HepG2 (cell line): Measurements from ENCODE around the gene TARS3. TPM values are rescaled to one million over a fixed set of nuclear protein-coding genes. Genes with fewer than 3 reads are reported as not detected.
A peak's percentile ranks its signal among the peaks of the same experiment; 100 is the strongest.

Experiments used
- AGO1 ChIP-seq: fragments of 200-400 bp; formaldehyde crosslinking; IDR thresholded peaks from 2 replicates; pipeline ENCODE4 v1.6.1; 2017; ENCODE audit warnings: mild to moderate bottlenecking, low read depth, low read length, moderate library complexity; ENCODE audit not compliant: poor library complexity, severe bottlenecking
- CAMTA2 ChIP-seq: sonication (generic); formaldehyde crosslinking; IDR thresholded peaks from 2 replicates; pipeline ENCODE4 v1.4.0; 2020; ENCODE audit warnings: mild to moderate bottlenecking, missing genetic modification reagents, borderline replicate concordance
- HDAC6 ChIP-seq: fragments of 200-600 bp; sonication (generic); IDR thresholded peaks from 2 replicates; pipeline ENCODE4 v1.7.0; 2017; ENCODE audit warnings: mild to moderate bottlenecking, antibody characterized with exemption, low read length, low read depth
- HIVEP1 ChIP-seq: sonication (generic); formaldehyde crosslinking; IDR thresholded peaks from 2 replicates; pipeline ENCODE4 v1.4.0; 2020; ENCODE audit warnings: mild to moderate bottlenecking, missing genetic modification reagents
- NBN ChIP-seq: fragments of 450-650 bp; conservative IDR thresholded peaks from 2 replicates; pipeline ENCODE4 v1.6.1; 2017
- NFE2L2 ChIP-seq: fragments of 150-350 bp; IDR thresholded peaks from 2 replicates; pipeline ENCODE4 v1.6.1; 2014; ENCODE audit warnings: low read length
- POLR2AphosphoS5 ChIP-seq: IDR thresholded peaks from 2 replicates; pipeline ENCODE4 v1.6.1; 2012; ENCODE audit warnings: low read depth, low read length
- TBX2 ChIP-seq: sonication (generic); formaldehyde crosslinking; IDR thresholded peaks from 2 replicates; pipeline ENCODE4 v1.5.0; 2020; ENCODE audit warnings: missing genetic modification reagents, mild to moderate bottlenecking, borderline replicate concordance
- THRA ChIP-seq: sonication (generic); formaldehyde crosslinking; IDR thresholded peaks from 2 replicates; pipeline ENCODE4 v1.4.0; 2020; ENCODE audit warnings: missing genetic modification reagents, borderline replicate concordance
- ZFX ChIP-seq: sonication (generic); formaldehyde crosslinking; IDR thresholded peaks from 2 replicates; pipeline ENCODE4 v1.4.0; 2020; ENCODE audit warnings: mild to moderate bottlenecking, low read depth, missing genetic modification reagents, moderate library complexity
- ZNF225 ChIP-seq: sonication (generic); formaldehyde crosslinking; IDR thresholded peaks from 2 replicates; pipeline ENCODE4 v1.4.0; 2020; ENCODE audit warnings: mild to moderate bottlenecking, missing genetic modification reagents
- ZNF251 ChIP-seq: sonication (generic); formaldehyde crosslinking; IDR thresholded peaks from 2 replicates; pipeline ENCODE4 v1.9.0; 2021; ENCODE audit warnings: mild to moderate bottlenecking, missing genetic modification reagents
- ZNF263 ChIP-seq: sonication (generic); formaldehyde crosslinking; IDR thresholded peaks from 2 replicates; pipeline ENCODE4 v1.4.0; 2020; ENCODE audit warnings: missing genetic modification reagents
- ZNF296 ChIP-seq: sonication (generic); formaldehyde crosslinking; conservative IDR thresholded peaks from 2 replicates; pipeline ENCODE4 v1.5.0; 2020; ENCODE audit warnings: mild to moderate bottlenecking, missing genetic modification reagents
- ZNF333 ChIP-seq: sonication (generic); formaldehyde crosslinking; IDR thresholded peaks from 2 replicates; pipeline ENCODE4 v1.4.0; 2020; ENCODE audit warnings: mild to moderate bottlenecking, missing genetic modification reagents, borderline replicate concordance
- ZNF431 ChIP-seq: sonication (generic); formaldehyde crosslinking; IDR thresholded peaks from 2 replicates; pipeline ENCODE4 v1.9.0; 2022; ENCODE audit warnings: missing genetic modification reagents, low read depth, mild to moderate bottlenecking, borderline replicate concordance
- ZNF547 ChIP-seq: sonication (generic); formaldehyde crosslinking; IDR thresholded peaks from 2 replicates; pipeline ENCODE4 v1.5.1; 2020; ENCODE audit warnings: mild to moderate bottlenecking, missing genetic modification reagents
- ZNF75D ChIP-seq: sonication (generic); formaldehyde crosslinking; IDR thresholded peaks from 2 replicates; pipeline ENCODE4 v1.8.1; 2023; ENCODE audit warnings: missing genetic modification reagents, mild to moderate bottlenecking, borderline replicate concordance
- ZNF772 ChIP-seq: sonication (generic); formaldehyde crosslinking; IDR thresholded peaks from 2 replicates; pipeline ENCODE4 v1.5.0; 2020; ENCODE audit warnings: mild to moderate bottlenecking, missing genetic modification reagents
- ZNF788 ChIP-seq: sonication (generic); formaldehyde crosslinking; IDR thresholded peaks from 2 replicates; pipeline ENCODE4 v1.5.0; 2020; ENCODE audit warnings: mild to moderate bottlenecking, missing genetic modification reagents, borderline replicate concordance
- ZZZ3 ChIP-seq: sonication (generic); formaldehyde crosslinking; IDR thresholded peaks from 2 replicates; pipeline ENCODE4 v1.4.0; 2020; ENCODE audit warnings: missing genetic modification reagents, mild to moderate bottlenecking, borderline replicate concordance
- polyA plus RNA-seq, 8 experiments: library from polyadenylated mRNA; depleted of rRNA in 3 of 8; stranded (reverse) in 7 of 8; unstranded in 1 of 8; fragments of >200 nt; fragmentation: Illumina TruSeq in 4 of 8; extraction: Trizol in 4 of 8; gene quantifications; 2 replicates each; pipeline versions ENCODE4 v1.2.1 to v1.2.3, GENCODE V29; 2011 to 2016; ENCODE audit warnings: low read depth in 4 of 8, missing spikeins in 1 of 8, mixed read lengths in 1 of 8; ENCODE audit not compliant: insufficient read depth in 1 of 8
- total RNA-seq, 5 experiments: library from RNA; depleted of rRNA; stranded (reverse); fragments of >200 nt; fragmentation: Illumina TruSeq; extraction: Trizol; gene quantifications; 2 replicates each; pipeline ENCODE4 v1.2.3, GENCODE V29; 2016; ENCODE audit warnings: low read depth in 1 of 5
- TF ChIP-seq, protein P1 (sequence below): sonication (generic); formaldehyde crosslinking; IDR thresholded peaks from 2 replicates; pipeline ENCODE4 v1.5.0; 2020; ENCODE audit warnings: missing genetic modification reagents
- TF ChIP-seq, protein P2 (sequence below): sonication (generic); formaldehyde crosslinking; IDR thresholded peaks from 2 replicates; pipeline ENCODE4 v1.4.0; 2020; ENCODE audit warnings: mild to moderate bottlenecking, missing genetic modification reagents
- TF ChIP-seq, protein P3 (sequence below): IDR thresholded peaks from 2 replicates; pipeline ENCODE4 v1.6.1; 2012; ENCODE audit warnings: inconsistent platforms

TARS3 gene
- total and polyA plus RNA-seq, 2 of the 13 experiments (the other 11 are each of a cell fraction or from before 2014, with no cell fraction given): 4.1 to 11.7 TPM

- peak; percentile 70; the same call in 1 of the 2 replicates for TF ChIP-seq ZNF296 (CRISPR knock-in tag)
- no peak; the same call in 1 of the 2 replicates for TF ChIP-seq ZNF251
- no peak for TF ChIP-seq NBN
- TF ChIP-seq, protein P1, sequence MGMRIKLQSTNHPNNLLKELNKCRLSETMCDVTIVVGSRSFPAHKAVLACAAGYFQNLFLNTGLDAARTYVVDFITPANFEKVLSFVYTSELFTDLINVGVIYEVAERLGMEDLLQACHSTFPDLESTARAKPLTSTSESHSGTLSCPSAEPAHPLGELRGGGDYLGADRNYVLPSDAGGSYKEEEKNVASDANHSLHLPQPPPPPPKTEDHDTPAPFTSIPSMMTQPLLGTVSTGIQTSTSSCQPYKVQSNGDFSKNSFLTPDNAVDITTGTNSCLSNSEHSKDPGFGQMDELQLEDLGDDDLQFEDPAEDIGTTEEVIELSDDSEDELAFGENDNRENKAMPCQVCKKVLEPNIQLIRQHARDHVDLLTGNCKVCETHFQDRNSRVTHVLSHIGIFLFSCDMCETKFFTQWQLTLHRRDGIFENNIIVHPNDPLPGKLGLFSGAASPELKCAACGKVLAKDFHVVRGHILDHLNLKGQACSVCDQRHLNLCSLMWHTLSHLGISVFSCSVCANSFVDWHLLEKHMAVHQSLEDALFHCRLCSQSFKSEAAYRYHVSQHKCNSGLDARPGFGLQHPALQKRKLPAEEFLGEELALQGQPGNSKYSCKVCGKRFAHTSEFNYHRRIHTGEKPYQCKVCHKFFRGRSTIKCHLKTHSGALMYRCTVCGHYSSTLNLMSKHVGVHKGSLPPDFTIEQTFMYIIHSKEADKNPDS: no peak
- TF ChIP-seq ZZZ3 (CRISPR knock-in tag): peak; percentile 87; the same call in 1 of the 2 replicates
- no peak for TF ChIP-seq HDAC6
- TF ChIP-seq ZNF547 (CRISPR knock-in tag): peak; percentile 99
- peak; percentile 98 for TF ChIP-seq ZNF225 (CRISPR knock-in tag)
- peak; percentile 95 for TF ChIP-seq ZNF431 (CRISPR knock-in tag)
- TF ChIP-seq ZNF263 (CRISPR knock-in tag): peak; percentile 69; the same call in 1 of the 2 replicates
- peak; percentile 84; the same call in 1 of the 2 replicates for TF ChIP-seq ZNF788 (CRISPR knock-in tag)
- peak; percentile 87 for TF ChIP-seq POLR2AphosphoS5
- peak; percentile 28; the same call in 1 of the 2 replicates for TF ChIP-seq THRA (CRISPR knock-in tag)
- TF ChIP-seq ZNF75D (CRISPR knock-in tag): no peak; the same call in 1 of the 2 replicates
- TF ChIP-seq, protein P2, sequence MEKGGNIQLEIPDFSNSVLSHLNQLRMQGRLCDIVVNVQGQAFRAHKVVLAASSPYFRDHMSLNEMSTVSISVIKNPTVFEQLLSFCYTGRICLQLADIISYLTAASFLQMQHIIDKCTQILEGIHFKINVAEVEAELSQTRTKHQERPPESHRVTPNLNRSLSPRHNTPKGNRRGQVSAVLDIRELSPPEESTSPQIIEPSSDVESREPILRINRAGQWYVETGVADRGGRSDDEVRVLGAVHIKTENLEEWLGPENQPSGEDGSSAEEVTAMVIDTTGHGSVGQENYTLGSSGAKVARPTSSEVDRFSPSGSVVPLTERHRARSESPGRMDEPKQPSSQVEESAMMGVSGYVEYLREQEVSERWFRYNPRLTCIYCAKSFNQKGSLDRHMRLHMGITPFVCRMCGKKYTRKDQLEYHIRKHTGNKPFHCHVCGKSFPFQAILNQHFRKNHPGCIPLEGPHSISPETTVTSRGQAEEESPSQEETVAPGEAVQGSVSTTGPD (CRISPR knock-in tag): no peak
- peak; percentile 83; the same call in 1 of the 2 replicates for TF ChIP-seq ZNF772
- 0 out of 2 replicates have a peak, but pooled peaks have one; percentile 31 for TF ChIP-seq CAMTA2 (CRISPR knock-in tag)
- TF ChIP-seq HIVEP1 (CRISPR knock-in tag): no peak
- TF ChIP-seq TBX2 (CRISPR knock-in tag): peak; percentile 73
- TF ChIP-seq ZNF333 (CRISPR knock-in tag): peak; percentile 72; the same call in 1 of the 2 replicates
- peak; percentile 99 for TF ChIP-seq ZFX
- no peak for TF ChIP-seq AGO1
- TF ChIP-seq, protein P3, sequence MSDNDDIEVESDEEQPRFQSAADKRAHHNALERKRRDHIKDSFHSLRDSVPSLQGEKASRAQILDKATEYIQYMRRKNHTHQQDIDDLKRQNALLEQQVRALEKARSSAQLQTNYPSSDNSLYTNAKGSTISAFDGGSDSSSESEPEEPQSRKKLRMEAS: peak; percentile 90
- TF ChIP-seq NFE2L2: no peak
Observed at GRCh38 chr15:101723874-101724674, at the start of gene TARS3 (continued).
